Suppressor macrophage treated with lipopolysaccharide for 4 hours (primary cell): Measurements from ENCODE around the gene NEUROG1.

Experiments
- DNase-seq: peaks from one replicate; pipeline ENCODE4 v3.0.0-alpha.2; 2020

Gene NEUROG1

DNA sequence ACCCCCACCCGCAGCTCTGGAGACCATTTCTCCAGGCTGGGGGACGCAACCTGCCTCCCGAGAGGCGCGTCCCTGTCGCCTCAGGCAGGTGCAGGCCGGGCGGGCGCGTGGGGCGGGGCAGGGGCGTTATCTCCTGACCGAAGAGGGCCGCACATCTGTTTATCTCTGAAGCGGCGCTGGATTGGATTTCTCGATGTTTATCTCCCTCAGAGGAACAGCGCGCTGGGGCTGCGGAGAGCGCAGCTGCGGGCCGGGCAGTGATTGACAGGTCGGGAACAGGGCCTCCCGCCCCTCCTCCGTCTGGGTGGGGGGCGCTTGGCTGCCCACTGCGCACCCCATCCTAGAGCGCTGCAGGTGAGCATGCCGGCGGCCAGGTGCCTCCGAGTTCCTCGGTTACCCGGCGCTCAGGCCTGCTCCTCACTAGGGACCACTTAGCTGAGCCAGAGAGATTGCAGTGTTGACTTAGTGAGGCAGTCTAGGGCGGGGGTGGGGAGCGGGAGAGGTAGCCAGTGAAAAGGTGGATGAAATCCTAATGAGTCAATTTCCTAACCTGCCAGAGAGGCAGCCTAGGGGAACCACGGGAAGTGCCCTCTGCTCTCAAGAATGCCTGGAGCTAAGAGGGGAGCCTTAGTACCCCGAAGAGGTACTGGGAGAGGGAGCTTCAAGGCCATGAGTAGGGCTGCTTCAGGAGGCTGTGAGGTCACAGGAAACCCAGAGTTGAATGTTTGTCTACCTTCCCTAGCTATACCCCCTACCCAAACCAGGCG lies 44.0 kb downstream of the NEUROG1 start:
- no peak for DNase-seq

DNA sequence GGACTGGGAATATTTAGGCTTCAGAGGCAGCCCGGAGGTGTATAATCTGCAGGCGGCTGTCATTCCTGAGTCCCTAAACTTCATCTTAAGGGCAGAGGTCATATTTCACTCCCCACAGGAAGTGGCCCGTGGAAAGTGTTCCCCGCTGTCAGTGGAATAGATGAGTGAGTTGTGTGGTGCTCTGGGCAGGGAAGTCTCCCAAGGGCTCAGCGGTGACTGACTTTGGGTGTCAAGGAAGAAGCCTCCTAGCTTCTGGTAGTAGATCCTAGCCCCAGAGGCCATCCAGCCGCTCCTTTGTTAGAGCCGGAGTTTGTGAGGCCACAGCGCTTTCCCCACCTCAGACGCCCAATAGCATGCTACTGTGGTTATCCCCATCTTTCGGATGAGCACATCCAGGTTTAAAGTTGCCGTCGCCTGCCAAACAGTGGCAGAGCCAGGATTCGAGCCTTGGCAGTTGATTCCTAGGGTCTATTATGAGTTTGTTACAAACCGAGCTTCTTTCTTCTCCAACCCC lies 44.7 kb downstream of the NEUROG1 start:
- DNase-seq = no peak

DNA sequence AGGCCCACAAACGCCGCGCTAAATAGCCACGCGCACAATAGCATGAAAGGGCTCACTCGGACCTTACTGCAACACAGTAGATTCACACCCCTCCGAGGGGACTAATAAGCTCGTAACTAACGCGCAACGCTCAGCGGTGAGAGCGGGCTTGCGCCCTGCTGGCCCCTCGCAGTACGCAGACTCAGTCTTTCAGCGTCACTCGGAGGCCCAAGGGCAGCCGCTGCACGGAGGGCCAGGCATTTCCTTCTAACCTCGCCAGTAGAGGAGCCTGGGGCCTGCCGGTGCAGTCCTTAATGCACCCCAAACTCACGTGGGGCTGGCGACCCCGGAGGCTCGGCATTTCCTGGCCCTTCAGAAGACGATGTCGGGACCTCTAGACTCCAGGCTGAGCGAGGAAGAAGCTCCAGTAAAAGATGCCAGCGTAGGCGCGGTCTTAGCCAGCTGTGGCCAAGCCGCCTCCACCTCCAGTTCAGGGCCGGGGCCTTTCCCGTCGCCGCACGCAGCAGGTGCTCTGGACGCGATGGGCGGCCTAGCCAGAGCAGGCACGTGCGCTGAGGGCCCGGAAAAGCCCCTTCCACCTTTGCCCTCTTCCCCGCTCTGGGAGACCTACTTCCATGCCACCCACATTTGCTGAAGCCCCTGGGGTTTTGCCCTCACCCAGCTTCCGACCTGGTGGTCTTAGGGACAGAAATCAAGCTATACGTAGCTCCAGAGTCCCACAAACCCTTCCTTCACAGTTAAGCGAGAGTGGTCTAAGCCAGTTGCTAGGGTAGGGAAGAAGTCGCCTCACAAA lies 45.3 kb downstream of the NEUROG1 start:
- no peak for DNase-seq

GRCh38 chr5:135489466-135490244 lies 46.1 kb downstream of the NEUROG1 start:
- no peak for DNase-seq

DNA sequence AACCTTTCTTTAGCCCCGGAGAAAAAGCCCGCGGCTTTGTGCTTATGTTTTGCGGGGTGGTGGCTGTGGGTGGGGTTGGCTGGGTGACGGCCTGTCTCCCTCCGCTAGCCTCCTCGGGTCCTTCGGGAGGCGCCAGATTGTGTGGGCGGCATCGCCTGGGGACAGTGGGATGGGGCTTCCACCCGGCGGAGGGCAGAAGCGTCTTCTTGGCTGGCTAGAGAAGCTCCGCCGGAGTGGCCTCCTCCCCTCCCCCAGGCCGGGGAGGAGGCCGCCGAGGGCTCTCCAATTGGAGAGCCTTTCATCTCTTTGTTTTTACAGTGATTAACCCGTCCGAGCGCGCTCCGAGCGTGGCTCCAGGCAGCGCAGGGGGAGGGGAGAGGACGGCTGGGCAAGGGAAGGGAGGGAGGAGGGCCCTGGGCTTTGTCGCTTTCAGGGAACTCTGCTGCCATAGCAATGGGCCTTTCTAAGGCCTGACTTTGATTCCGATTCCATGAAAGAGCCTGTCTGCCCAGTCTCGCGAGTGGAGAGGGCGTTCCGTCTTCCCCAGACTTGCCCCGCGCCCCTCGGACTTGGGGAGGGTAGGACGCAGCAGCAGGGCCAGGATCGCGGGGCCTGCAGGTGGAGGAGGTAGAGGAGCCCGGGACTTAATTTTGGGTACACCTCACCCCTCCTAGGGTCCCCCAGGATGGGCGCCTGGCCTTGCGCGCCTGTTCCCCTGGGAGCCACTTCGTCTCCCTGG lies 46.9 kb downstream of the NEUROG1 start:
- no peak for DNase-seq

GRCh38 chr5:135487839-135488514 lies 47.8 kb downstream of the NEUROG1 start:
- no peak for DNase-seq

DNA sequence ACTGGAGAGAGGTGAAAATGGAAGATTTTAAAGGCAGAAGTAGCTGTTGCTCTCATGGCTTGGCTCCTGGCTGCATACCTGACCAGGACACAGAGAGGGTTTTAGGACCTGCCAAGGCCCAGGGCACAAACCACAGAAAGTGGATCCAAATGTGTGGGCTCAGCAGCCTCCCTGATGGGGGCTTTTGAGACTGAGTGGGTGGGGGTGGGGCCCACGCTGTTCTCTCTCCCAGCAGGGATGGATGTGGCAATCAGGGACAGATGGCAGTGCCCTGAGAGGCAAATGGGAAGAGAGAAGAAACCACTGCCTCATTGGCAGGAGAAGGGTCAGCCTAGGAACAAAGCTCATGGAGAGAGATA lies 48.7 kb downstream of the NEUROG1 start:
- DNase-seq = no peak

GRCh38 chr5:135486131-135487036 lies 49.4 kb downstream of the NEUROG1 start:
- no peak for DNase-seq

GRCh38 chr5:135484674-135485086 lies 51.1 kb downstream of the NEUROG1 start:
- no peak for DNase-seq
